ENCODE data around the gene LRRC53. TPM values are rescaled to one million over a fixed set of nuclear protein-coding genes. Genes with fewer than 3 reads are reported as not detected.

The LRRC53 gene
- total and polyA plus RNA-seq, 2 of the 4 experiments (the other 2 are of a cell fraction): not detected

DNA sequence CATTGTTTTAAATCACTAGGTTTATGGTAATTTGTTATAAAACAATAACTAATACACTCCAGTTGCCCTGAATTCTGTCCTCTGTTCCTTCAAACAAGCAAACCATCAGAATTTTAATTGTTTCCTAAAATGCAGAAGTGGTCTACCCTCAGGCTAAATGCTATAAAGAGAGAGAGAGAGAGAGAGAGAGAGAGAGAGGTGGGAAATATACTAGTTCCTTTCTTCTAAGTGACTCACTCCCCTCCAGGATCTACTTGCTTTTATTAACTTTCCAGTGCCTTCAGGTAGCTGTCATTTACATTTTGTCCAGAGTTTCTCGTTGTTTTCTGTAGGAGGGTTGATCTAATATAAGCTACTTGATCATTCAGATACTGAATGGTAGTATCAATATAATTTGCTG lies 26.4 kb downstream of the LRRC53 start:
- dilution Hi-C loops (cut with HindIII; ENCODE audit: low sequenced_read_pairs, unreplicated experiment): no loop called here
- no peak overlapping the region for H4K5ac ChIP-seq (ENCODE audit: low read depth, low read length)
- intact Hi-C loops (cut with micrococcal nuclease): no loop called here
- no TSS peak for BruUV-seq (replicated peaks)
- DNase-seq: no peak
- no peak overlapping the region for H2BK20ac ChIP-seq (ENCODE audit: low read depth, low read length)
- H2AK9ac ChIP-seq (replicated peaks; ENCODE audit: low read depth, low read length, poor library complexity): no peak overlapping the region
- H3K27me3 ChIP-seq (ENCODE audit: control insufficient read depth, insufficient read depth, low read length): no peaks in the 10 kb centered on the region
- H3K56ac ChIP-seq (ENCODE audit: extremely low read depth, insufficient read depth, low read length): no peak overlapping the region
- no peak overlapping the region for H2BK15ac ChIP-seq (ENCODE audit: low read depth, low read length)
- in situ Hi-C loops (cut with MboI; ENCODE audit: low sequenced_read_pairs): no loop called here
- H2BK5ac ChIP-seq (ENCODE audit: low read depth, low read length, poor library complexity, severe bottlenecking): no peak overlapping the region
- no peak overlapping the region for H3K4ac ChIP-seq (ENCODE audit: low read depth, low read length)
- no peak overlapping the region for H3K14ac ChIP-seq (replicated peaks; ENCODE audit: low read depth, low read length)
- no peaks in the 10 kb centered on the region for H3K36me3 ChIP-seq (ENCODE audit: control insufficient read depth, insufficient read depth, low read length)
- no peaks in the 10 kb centered on the region for H3K4me1 ChIP-seq (ENCODE audit: control insufficient read depth, insufficient read depth, low read length)
- no peak overlapping the region for H3K23ac ChIP-seq (ENCODE audit: low read depth, low read length)
- ATAC-seq (ENCODE audit: low read depth): no peak
- no peak for TF ChIP-seq MAFK (IDR thresholded peaks at IDR 0.05; ENCODE audit: low read depth, low read length)
- no peak for TF ChIP-seq FOS (IDR thresholded peaks at IDR 0.05; ENCODE audit: low read depth, low read length)
- TF ChIP-seq MAZ (IDR thresholded peaks at IDR 0.05; ENCODE audit: borderline replicate concordance, low read depth, low read length): no peak
- TF ChIP-seq SMC3 (IDR thresholded peaks at IDR 0.05; ENCODE audit: low read depth, low read length): no peak
- TF ChIP-seq CHD1 (IDR thresholded peaks at IDR 0.05; ENCODE audit: low read depth, low read length): no peak
- TF ChIP-seq, protein P1, sequence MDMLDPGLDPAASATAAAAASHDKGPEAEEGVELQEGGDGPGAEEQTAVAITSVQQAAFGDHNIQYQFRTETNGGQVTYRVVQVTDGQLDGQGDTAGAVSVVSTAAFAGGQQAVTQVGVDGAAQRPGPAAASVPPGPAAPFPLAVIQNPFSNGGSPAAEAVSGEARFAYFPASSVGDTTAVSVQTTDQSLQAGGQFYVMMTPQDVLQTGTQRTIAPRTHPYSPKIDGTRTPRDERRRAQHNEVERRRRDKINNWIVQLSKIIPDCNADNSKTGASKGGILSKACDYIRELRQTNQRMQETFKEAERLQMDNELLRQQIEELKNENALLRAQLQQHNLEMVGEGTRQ (IDR thresholded peaks at IDR 0.05; ENCODE audit: low read depth, low read length): no peak
- TF ChIP-seq RFX5 (IDR thresholded peaks at IDR 0.05; ENCODE audit: low read depth, low read length): no peak
- TF ChIP-seq CTCF (conservative IDR thresholded peaks at IDR 0.05; ENCODE audit: low read depth, low read length): no peak
- TF ChIP-seq CEBPB (IDR thresholded peaks at IDR 0.05; ENCODE audit: low read depth, low read length): no peak
- TF ChIP-seq BHLHE40 (IDR thresholded peaks at IDR 0.05; ENCODE audit: low read depth, low read length): no peak
- no peak for TF ChIP-seq NFE2L2 (IDR thresholded peaks at IDR 0.05; ENCODE audit: low read depth, low read length)
- TF ChIP-seq RAD21 (IDR thresholded peaks at IDR 0.05; ENCODE audit: low read length): no peak
- TF ChIP-seq, protein P2, sequence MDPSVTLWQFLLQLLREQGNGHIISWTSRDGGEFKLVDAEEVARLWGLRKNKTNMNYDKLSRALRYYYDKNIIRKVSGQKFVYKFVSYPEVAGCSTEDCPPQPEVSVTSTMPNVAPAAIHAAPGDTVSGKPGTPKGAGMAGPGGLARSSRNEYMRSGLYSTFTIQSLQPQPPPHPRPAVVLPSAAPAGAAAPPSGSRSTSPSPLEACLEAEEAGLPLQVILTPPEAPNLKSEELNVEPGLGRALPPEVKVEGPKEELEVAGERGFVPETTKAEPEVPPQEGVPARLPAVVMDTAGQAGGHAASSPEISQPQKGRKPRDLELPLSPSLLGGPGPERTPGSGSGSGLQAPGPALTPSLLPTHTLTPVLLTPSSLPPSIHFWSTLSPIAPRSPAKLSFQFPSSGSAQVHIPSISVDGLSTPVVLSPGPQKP (IDR thresholded peaks at IDR 0.05; ENCODE audit: borderline replicate concordance, low read depth, low read length): no peak
- no peak for TF ChIP-seq RCOR1 (IDR thresholded peaks at IDR 0.05; ENCODE audit: insufficient replicate concordance, low read length)
- no peak for TF ChIP-seq POLR2A (IDR thresholded peaks at IDR 0.05; ENCODE audit: low read depth, low read length)
- no peak overlapping the region for H4K8ac ChIP-seq (ENCODE audit: low read depth in 2 of 2, low read length in 2 of 2)
- no peak overlapping the region for H3K4me3 ChIP-seq (ENCODE audit: insufficient read depth, low read depth, low read length)
- no peak overlapping the region for H3K4me2 ChIP-seq (ENCODE audit: low read depth, low read length)
- H3K9me1 ChIP-seq (ENCODE audit: insufficient read depth, low read length): no peaks in the 10 kb centered on the region
- H3K79me1 ChIP-seq (ENCODE audit: low read depth in 1 of 2, low read length in 2 of 2): no peaks in the 10 kb centered on the region
- no peak overlapping the region for H3K9ac ChIP-seq (ENCODE audit: low read depth, low read length)
- WGBS, 2 experiments (ENCODE audit: extremely low coverage in 2 of 2, insufficient read length in 1 of 2): no CpG with 5 or more reads among the region's 1 CpG
- no peak overlapping the region for H2BK120ac ChIP-seq (ENCODE audit: low read depth, low read length)
- no peaks in the 10 kb centered on the region for H4K20me1 ChIP-seq (ENCODE audit: insufficient read depth, low read length)
- H3K9me3 ChIP-seq (ENCODE audit: control insufficient read depth, insufficient read depth, low read length): no peaks in the 10 kb centered on the region
- no peak overlapping the region for H3K27ac ChIP-seq (ENCODE audit: insufficient read depth, low read length)
- H4K91ac ChIP-seq (ENCODE audit: insufficient read depth, low read depth, low read length): no peak overlapping the region
- POLR2A ChIA-PET (ENCODE audit: unreplicated experiment): no interaction called here
- no peak overlapping the region for H2AFZ ChIP-seq (replicated peaks; ENCODE audit: low read length, poor library complexity)
- no peak overlapping the region for H3K18ac ChIP-seq (ENCODE audit: low read depth, low read length)
- CTCF ChIA-PET: no interaction called here
- no peak overlapping the region for H2AK5ac ChIP-seq (ENCODE audit: low read depth, low read length)
